Heart left ventricle (tissue), 13 donors: ENCODE results near the gene ST6GAL2.

Experiments used
- POLR2A ChIP-seq, 2 donors: fragments of 450-650 bp; IDR thresholded peaks; one replicate each; pipeline ENCODE4 v1.6.1; 2017; ENCODE audit warnings: antibody characterized with exemption in 2 of 2, mild to moderate bottlenecking in 2 of 2, moderate library complexity in 2 of 2
- TF ChIP-seq, protein P1 (sequence below), 12 donors: fragments of 200-600 bp; sonication (generic) in 4 of 12; IDR thresholded peaks; one replicate each; pipeline versions ENCODE4 v1.5.0 to v1.8.0; 2018 to 2022; ENCODE audit warnings: antibody characterized with exemption in 12 of 12, mild to moderate bottlenecking in 5 of 12
- donor health status: ischemic (EF 13 %, LVEDD 7.1; RV severe dilation, severe dysfunction).
- donor health status: DM: no; HTN: yes; CAD: no.
- donor health status: DM: no; HTN: no; CAD: no.
- donor health status: ischemic (EF 25% LVEDD 6.9; RV normal size, moderate dysfunction).
- donor health status: ischemic (EF 25% LVEDD 5.7; RV mildly dilated, moderate dysfunction).
- donor health status: ischemic (EF 35%, LVEDD 5.7; RV mildly dilated, moderate dysfunction).
- donor health status: nonischemic (EF 11% LVEDD 7.7; RV severe dilation, severe dysfunction).
- donor health status: DM: yes; HTN: yes; CAD: no.
- donor health status: PGD.
- donor health status: ischemic (EF 29% LVEDD 5.4; RV normal size, mild dysfunction).
- donor health status: nonischemic (EF 23%, LVEDD 6.1; RV moderate dilation, normal function).

DNA sequence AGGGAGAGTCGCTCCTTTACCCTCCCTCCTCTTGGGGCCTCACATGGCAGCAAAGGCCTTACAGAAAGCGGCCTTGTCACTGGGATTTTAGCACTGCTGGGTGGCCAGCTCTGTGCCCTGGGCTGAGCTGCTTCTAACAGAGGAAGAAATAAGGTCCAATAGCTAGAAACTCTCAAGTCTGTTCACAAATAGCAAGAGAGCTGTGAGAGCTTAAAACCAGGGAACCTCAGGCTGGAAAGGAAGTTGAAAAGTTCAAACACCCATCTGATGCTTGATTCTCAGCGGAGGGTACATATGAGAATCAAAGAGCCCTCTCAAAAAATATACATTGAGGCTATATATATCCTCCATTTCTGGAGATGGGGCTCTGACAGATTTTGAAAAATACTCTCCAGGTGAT, 54.7 kb downstream of the ST6GAL2 start:
- TF ChIP-seq POLR2A (IDR thresholded peaks at IDR 0.05) = no peak
- TF ChIP-seq, protein P1, sequence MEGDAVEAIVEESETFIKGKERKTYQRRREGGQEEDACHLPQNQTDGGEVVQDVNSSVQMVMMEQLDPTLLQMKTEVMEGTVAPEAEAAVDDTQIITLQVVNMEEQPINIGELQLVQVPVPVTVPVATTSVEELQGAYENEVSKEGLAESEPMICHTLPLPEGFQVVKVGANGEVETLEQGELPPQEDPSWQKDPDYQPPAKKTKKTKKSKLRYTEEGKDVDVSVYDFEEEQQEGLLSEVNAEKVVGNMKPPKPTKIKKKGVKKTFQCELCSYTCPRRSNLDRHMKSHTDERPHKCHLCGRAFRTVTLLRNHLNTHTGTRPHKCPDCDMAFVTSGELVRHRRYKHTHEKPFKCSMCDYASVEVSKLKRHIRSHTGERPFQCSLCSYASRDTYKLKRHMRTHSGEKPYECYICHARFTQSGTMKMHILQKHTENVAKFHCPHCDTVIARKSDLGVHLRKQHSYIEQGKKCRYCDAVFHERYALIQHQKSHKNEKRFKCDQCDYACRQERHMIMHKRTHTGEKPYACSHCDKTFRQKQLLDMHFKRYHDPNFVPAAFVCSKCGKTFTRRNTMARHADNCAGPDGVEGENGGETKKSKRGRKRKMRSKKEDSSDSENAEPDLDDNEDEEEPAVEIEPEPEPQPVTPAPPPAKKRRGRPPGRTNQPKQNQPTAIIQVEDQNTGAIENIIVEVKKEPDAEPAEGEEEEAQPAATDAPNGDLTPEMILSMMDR (IDR thresholded peaks at IDR 0.05) = no peak
